GM19193 (cell line): ENCODE measurements around the gene SNAI1.

Experiments
- POLR2A ChIP-seq: IDR thresholded peaks from 4 replicates; pipeline ENCODE4 v1.6.1; 2011; ENCODE audit not compliant: insufficient read depth, insufficient read length; ENCODE audit errors: extremely low read depth

SNAI1 gene

DNA sequence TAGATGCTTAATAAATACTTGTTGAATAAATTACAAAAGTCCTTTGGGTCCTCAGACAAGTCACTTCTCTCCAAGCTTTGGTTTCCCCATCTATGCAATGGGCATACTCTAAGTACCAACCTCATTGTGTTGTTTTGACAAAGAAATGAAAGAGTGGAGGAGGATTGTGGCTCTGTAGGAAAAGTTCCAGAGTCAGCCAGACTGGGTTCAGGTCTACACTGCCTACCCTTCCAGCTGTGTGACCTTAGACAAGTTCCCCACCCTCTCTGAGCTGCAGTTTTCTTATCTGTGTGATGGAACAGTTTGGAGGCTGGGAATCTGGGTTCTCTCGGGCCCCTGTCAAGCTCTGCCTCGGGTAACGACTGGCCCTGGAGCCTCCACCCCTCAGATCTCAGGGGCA, 53.9 kb downstream of the SNAI1 start:
- TF ChIP-seq POLR2A, result no peak

DNA sequence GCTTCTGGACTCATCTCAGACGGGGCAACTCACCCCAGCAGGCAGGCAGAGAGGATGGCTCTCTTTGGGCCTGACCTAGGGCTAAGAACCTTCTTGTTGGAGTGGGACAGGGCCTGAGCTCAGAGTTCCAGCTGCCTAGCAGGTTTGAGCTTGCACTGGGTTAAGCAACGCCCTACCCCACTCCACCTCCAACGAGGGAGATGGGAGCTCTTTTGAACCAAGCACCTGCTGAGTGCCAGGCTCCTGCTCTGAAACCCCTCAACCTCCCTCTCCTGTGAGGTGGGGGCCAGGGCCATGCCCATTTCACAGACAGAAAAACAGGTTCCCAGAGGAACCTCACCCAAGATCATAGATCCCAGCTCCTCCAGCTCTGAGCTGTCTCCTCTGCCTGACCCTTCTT, 54.3 kb downstream of the SNAI1 start:
- no peak for TF ChIP-seq POLR2A

DNA sequence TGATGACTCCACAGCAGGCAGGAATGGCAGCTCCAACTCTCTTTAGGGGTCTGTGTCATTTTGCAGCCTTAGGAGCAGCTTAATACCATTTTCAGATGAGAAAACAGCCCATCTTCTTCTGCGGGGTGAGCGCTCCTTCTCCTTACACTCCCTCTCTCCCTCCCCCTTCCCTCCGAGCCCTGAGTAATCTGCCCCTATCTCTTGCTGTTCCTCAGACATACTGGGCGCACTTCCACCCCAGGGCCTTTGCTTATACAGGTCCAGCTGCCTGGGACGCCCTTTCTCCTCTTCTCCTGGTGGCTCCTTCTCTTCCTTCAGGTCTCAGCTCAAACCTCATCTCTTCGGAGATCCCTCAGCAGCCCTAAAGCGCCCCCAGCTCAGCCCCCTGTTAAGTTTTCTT, 54.8 kb downstream of the SNAI1 start:
- no peak for TF ChIP-seq POLR2A

DNA sequence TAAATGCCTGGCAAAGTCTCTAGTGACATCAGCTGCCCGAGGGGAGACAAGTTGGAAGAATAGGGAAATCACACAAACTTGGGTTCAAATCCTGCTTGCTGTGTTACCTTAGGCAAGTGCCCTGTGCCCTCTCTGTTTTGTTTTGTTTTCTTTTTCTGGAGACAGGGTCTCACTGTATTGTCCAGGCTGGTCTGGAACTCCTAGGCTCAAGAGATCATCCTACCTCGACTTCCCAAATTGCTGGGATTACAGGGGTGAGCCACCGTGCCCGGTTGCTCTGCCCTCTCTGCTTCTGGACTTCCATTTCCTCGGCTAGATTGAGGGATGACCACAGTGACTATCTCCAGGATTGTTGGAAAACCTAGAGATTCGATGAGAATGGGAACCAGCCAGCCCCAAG, 55.4 kb downstream of the SNAI1 start:
- no peak for TF ChIP-seq POLR2A
